CD4-positive, alpha-beta T cell (primary cell): ENCODE data around the gene PPM1L. TPM values are rescaled to one million over a fixed set of nuclear protein-coding genes. Genes with fewer than 3 reads are reported as not detected.

ENCODE experiments used
- ATAC-seq: fragments of 200-7000 bp; cut with Tn5 transposase; one replicate; pipeline ENCODE4 v1.10.0; 2022; ENCODE audit warnings: mild to moderate bottlenecking; ENCODE audit not compliant: poor library complexity
- CTCF ChIA-PET: fragments of 350-600 bp; sonication (Branson Sonifier 250); formaldehyde crosslinking; loops from one replicate; lab custom pipeline; 2021; ENCODE audit warnings: antibody characterized with exemption, inconsistent platforms; lab: Charles Lee
- POLR2A ChIA-PET: fragments of 350-600 bp; sonication (Branson Sonifier 250); formaldehyde crosslinking; loops from one replicate; lab custom pipeline; 2021; ENCODE audit warnings: antibody characterized with exemption, inconsistent platforms; lab: Charles Lee
- DNase-seq, 14 experiments: peaks; one replicate each; pipeline ENCODE4 v3.0.0-alpha.2; 2013 to 2020; ENCODE audit warnings: mixed read lengths in 2 of 14
- H3K27ac ChIP-seq, 2 donors: one replicate each; pipeline versions ENCODE4 v1.5.1 to v1.7.0; 2013; ENCODE audit warnings: low read length in 2 of 2, low read depth in 1 of 2, mild to moderate bottlenecking in 1 of 2
- H3K27me3 ChIP-seq, 2 experiments: 1 replicate in 1 of 2; 2 replicates in 1 of 2; pipeline versions ENCODE4 v1.6.1 to v1.7.0; 2013; ENCODE audit warnings: low read length in 2 of 2, control low read depth in 1 of 2, mild to moderate bottlenecking in 1 of 2, moderate library complexity in 1 of 2; ENCODE audit not compliant: insufficient read depth in 2 of 2, control insufficient read depth in 1 of 2
- H3K36me3 ChIP-seq: one replicate; pipeline ENCODE4 v1.6.1; 2013; ENCODE audit warnings: low read length, control low read depth; ENCODE audit not compliant: insufficient read depth
- H3K4me1 ChIP-seq: one replicate; pipeline ENCODE4 v1.6.1; 2013; ENCODE audit warnings: low read length, control low read depth; ENCODE audit not compliant: insufficient read depth
- H3K4me3 ChIP-seq: one replicate; pipeline ENCODE4 v1.5.1; 2013; ENCODE audit warnings: mild to moderate bottlenecking, low read length, moderate library complexity
- H3K9me3 ChIP-seq, 2 experiments: 1 replicate in 1 of 2; 2 replicates in 1 of 2; pipeline versions ENCODE4 v1.6.1 to v1.7.0; 2013; ENCODE audit warnings: low read length in 2 of 2, mild to moderate bottlenecking in 2 of 2, control low read depth in 1 of 2, moderate library complexity in 1 of 2; ENCODE audit not compliant: control insufficient read depth in 1 of 2, insufficient read depth in 1 of 2
- H3K27ac Mint-ChIP-seq: one replicate; pipeline ENCODE4 v1.8.0; 2020; ENCODE audit warnings: mixed read lengths
- H3K27me3 Mint-ChIP-seq: one replicate; pipeline ENCODE4 v1.8.0; 2021; ENCODE audit warnings: mixed read lengths
- H3K36me3 Mint-ChIP-seq: one replicate; pipeline ENCODE4 v1.8.0; 2021; ENCODE audit warnings: low read depth, mixed read lengths
- H3K4me1 Mint-ChIP-seq: one replicate; pipeline ENCODE4 v1.8.0; 2021; ENCODE audit warnings: low read depth, mixed read lengths
- H3K4me3 Mint-ChIP-seq: one replicate; pipeline ENCODE4 v1.8.0; 2020; ENCODE audit warnings: mild to moderate bottlenecking, mixed read lengths
- H3K9me3 Mint-ChIP-seq: one replicate; pipeline ENCODE4 v1.8.0; 2020; ENCODE audit warnings: mixed read lengths
- intact Hi-C, 2 experiments: fragments of 100-400 bp; cut with DNase I in 1 of 2; cut with micrococcal nuclease in 1 of 2; formaldehyde crosslinking; loops; one replicate each; pipeline versions ENCODE4 v1.15.1 to v1.9.0; 2023 to 2025; cut with DNase I, micrococcal nuclease
- total RNA-seq, 174 experiments: library from RNA in 2 of 174; stranded (reverse) in 2 of 174; gene quantifications; one replicate each; pipeline ENCODE4 v1.2.3 and lab custom pipeline; 2021 to 2026
- TF ChIP-seq, protein P1 (sequence below): fragments of 200-600 bp; IDR thresholded peaks from one replicate; pipeline ENCODE4 v1.8.0; 2022; ENCODE audit warnings: antibody characterized with exemption, mild to moderate bottlenecking

The PPM1L gene
- total RNA-seq, 2 experiments from 2014 or later = 3.0 to 3.4 TPM

DNA sequence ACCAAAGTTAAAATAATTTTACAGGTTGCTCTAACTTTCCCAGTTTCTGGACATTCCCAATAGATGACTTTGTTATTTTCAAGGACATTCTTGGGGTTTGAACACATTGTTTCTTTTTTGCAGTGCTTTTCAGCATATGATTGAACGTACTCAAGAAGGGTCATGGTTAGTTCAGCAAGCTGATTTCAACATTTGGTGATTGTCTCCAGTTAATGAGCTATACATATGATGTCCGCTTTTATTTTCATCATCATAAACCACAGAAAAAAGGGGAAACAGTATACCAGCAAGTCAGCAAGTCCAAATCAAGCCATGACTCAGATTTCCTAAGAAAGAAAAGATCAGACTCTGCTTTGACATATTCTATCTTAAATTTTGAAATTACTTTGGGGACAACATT lies 279.7 kb downstream of the PPM1L start:
- TF ChIP-seq, protein P1, sequence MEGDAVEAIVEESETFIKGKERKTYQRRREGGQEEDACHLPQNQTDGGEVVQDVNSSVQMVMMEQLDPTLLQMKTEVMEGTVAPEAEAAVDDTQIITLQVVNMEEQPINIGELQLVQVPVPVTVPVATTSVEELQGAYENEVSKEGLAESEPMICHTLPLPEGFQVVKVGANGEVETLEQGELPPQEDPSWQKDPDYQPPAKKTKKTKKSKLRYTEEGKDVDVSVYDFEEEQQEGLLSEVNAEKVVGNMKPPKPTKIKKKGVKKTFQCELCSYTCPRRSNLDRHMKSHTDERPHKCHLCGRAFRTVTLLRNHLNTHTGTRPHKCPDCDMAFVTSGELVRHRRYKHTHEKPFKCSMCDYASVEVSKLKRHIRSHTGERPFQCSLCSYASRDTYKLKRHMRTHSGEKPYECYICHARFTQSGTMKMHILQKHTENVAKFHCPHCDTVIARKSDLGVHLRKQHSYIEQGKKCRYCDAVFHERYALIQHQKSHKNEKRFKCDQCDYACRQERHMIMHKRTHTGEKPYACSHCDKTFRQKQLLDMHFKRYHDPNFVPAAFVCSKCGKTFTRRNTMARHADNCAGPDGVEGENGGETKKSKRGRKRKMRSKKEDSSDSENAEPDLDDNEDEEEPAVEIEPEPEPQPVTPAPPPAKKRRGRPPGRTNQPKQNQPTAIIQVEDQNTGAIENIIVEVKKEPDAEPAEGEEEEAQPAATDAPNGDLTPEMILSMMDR = no peak
- Mint-ChIP-seq H3K27ac (no peak overlapping the region), H3K4me1 (peaks cover 9% of the 10 kb centered on the region), H3K36me3 (no peaks in the 10 kb centered on the region), H3K9me3 (peaks cover 14% of the 10 kb centered on the region), H3K4me3 (no peak overlapping the region), H3K27me3 (no peaks in the 10 kb centered on the region)
- peak in 3 of 14 experiments; percentile 8 to 50 (median 32) for DNase-seq
- Histone ChIP-seq H3K36me3 (no peaks in the 10 kb centered on the region), H3K4me1 (no peaks in the 10 kb centered on the region), H3K4me3 (no peak overlapping the region), H3K27me3 (no peaks in the 10 kb centered on the region), H3K9me3 (peaks cover 0 to 8% of the 10 kb centered on the region in 2 experiments), H3K27ac (no peak overlapping the region)
- CTCF ChIA-PET = no interaction called here
- intact Hi-C loops = no loop called here
- ATAC-seq = no peak
- POLR2A ChIA-PET = interaction anchor here (0.7 kb wide), 1 partner anchor 9 kb away, joined by 4 read pairs; no protein-coding TSS in a partner anchor

DNA sequence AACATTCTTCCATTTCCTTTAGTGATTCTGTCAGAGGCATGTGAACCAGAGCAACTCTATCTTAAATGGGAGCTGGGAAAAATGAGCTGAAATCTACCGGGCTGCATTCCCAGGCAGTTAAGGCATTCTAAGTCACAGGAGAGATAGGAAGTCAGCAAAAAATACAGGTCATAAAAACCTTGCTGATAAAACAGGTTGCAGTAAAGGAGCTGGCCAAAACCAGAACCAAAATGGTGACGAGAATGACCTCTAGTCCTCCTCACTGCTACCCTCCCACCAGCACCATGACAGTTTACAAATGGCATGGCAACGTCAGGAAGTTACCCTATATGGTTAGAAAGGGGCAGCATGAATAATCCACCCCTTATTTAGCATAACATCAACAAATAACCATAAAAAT lies 282.7 kb downstream of the PPM1L start:
- Histone ChIP-seq H3K4me3 (no peak overlapping the region), H3K27me3 (no peaks in the 10 kb centered on the region), H3K4me1 (no peaks in the 10 kb centered on the region), H3K27ac (no peak overlapping the region), H3K36me3 (no peaks in the 10 kb centered on the region), H3K9me3 (peaks cover 0 to 14% of the 10 kb centered on the region in 2 experiments)
- no peak overlapping the region for H3K27ac Mint-ChIP-seq
- no peak overlapping the region for H3K4me3 Mint-ChIP-seq
- CTCF ChIA-PET = no interaction called here
- no peak for DNase-seq
- peaks cover 6% of the 10 kb centered on the region for H3K36me3 Mint-ChIP-seq
- TF ChIP-seq, protein P1 = no peak
- intact Hi-C loops = no loop called here
- H3K4me1 Mint-ChIP-seq = peaks cover 9% of the 10 kb centered on the region
- no peak for ATAC-seq
- no peaks in the 10 kb centered on the region for H3K27me3 Mint-ChIP-seq
- POLR2A ChIA-PET = no interaction called here
- H3K9me3 Mint-ChIP-seq = peaks cover 19% of the 10 kb centered on the region

DNA sequence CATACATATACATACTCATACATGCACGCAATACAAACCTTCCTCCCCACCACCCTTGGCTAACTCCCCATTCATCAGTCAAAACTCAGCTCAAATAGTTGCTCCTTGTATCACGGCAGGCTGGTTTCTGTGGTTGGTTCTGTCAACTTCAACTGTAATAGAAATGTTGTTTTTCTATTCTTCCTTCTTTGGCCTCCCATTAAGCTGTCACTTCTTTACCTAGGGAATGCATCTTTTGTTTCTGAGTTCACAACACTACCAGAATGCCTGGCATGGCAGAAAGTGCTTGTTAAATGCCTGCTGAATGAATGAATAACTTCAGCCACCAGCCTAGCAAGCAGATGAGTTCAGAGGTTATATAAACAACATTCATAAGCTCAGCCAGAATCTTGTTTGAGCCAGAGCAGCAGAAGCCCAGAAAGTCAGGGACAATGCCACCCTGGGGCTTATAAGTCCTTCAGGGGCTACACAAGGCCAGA lies 286.0 kb downstream of the PPM1L start:
- no peaks in the 10 kb centered on the region for H3K27me3 ChIP-seq
- H3K9me3 Mint-ChIP-seq = peaks cover 12% of the 10 kb centered on the region
- H3K36me3 ChIP-seq = no peaks in the 10 kb centered on the region
- DNase-seq = no peak
- TF ChIP-seq, protein P1 = no peak
- no peak for ATAC-seq
- no peaks in the 10 kb centered on the region for H3K27me3 Mint-ChIP-seq
- H3K27ac Mint-ChIP-seq = no peak overlapping the region
- no peak overlapping the region for H3K27ac ChIP-seq
- POLR2A ChIA-PET = no interaction called here
- CTCF ChIA-PET = interaction anchor here (0.6 kb wide), 1 partner anchor 749 kb away, joined by 4 read pairs; no protein-coding TSS in a partner anchor
- H3K36me3 Mint-ChIP-seq = peaks cover 6% of the 10 kb centered on the region
- no peak overlapping the region for H3K4me3 ChIP-seq
- no peak overlapping the region for H3K4me3 Mint-ChIP-seq
- no peaks in the 10 kb centered on the region for H3K4me1 Mint-ChIP-seq
- intact Hi-C loops = no loop called here
- H3K4me1 ChIP-seq = no peaks in the 10 kb centered on the region
- peaks cover 0 to 19% of the 10 kb centered on the region in 2 experiments for H3K9me3 ChIP-seq
